SIG-M5 (cell line): ENCODE measurements around the gene MLXIP.
"Not testable (repeated sequence)": the region's sequence is repeated elsewhere in the genome, so short reads cannot be mapped to it uniquely, and the experiment has no call there.

Experiments used
- DNase-seq: peaks from one replicate; lab custom pipeline; 2025; lab: John Stamatoyannopoulos, UW

The MLXIP gene

GRCh38 chr12:122078141-122079032 lies at the start of gene MLXIP:
TSS of gene MLXIP (plus strand) at chr12:122078756. CDS start at chr12:122078854, 98 bp downstream.
- DNase-seq, result peak; percentile 51

- no peak for DNase-seq
Observed at GRCh38 chr12:122028905-122029560, 49.5 kb upstream of the MLXIP start.

- DNase-seq, result no peak
Observed at GRCh38 chr12:122029620-122030423, 48.7 kb upstream of the MLXIP start.

GRCh38 chr12:122030424-122031035 lies 48.0 kb upstream of the MLXIP start:
- no peak for DNase-seq

GRCh38 chr12:122031342-122032216 lies 47.0 kb upstream of the MLXIP start:
- no peak for DNase-seq

GRCh38 chr12:122032580-122032979 lies 46.0 kb upstream of the MLXIP start:
- DNase-seq, result no peak

- DNase-seq, result no peak
Observed at GRCh38 chr12:122035292-122035691, 43.3 kb upstream of the MLXIP start.

GRCh38 chr12:122036153-122036552 lies 42.4 kb upstream of the MLXIP start:
- no peak for DNase-seq

- DNase-seq, result no peak
Observed at GRCh38 chr12:122040579-122041386, 37.8 kb upstream of the MLXIP start.

GRCh38 chr12:122041458-122041857 lies 37.1 kb upstream of the MLXIP start:
- DNase-seq, result not testable (repeated sequence)

- DNase-seq, result no peak
Observed at GRCh38 chr12:122042910-122043309, 35.6 kb upstream of the MLXIP start.

GRCh38 chr12:122043476-122043875 lies 35.1 kb upstream of the MLXIP start:
- DNase-seq, result no peak

GRCh38 chr12:122045262-122045661 lies 33.3 kb upstream of the MLXIP start:
- DNase-seq, result no peak

GRCh38 chr12:122046145-122046544 lies 32.4 kb upstream of the MLXIP start:
- DNase-seq, result no peak

- DNase-seq, result no peak
Observed at GRCh38 chr12:122048151-122048550, 30.4 kb upstream of the MLXIP start.

- DNase-seq, result no peak
Observed at GRCh38 chr12:122049827-122050226, 28.7 kb upstream of the MLXIP start.

GRCh38 chr12:122050706-122051105 lies 27.9 kb upstream of the MLXIP start:
- DNase-seq, result no peak

- no peak for DNase-seq
Observed at GRCh38 chr12:122051231-122051876, 27.2 kb upstream of the MLXIP start.

GRCh38 chr12:122052285-122052684 lies 26.3 kb upstream of the MLXIP start:
- no peak for DNase-seq
